Measurements from ENCODE around the gene HOXD4.

Gene HOXD4

GRCh38 chr2:176172895-176173566 lies 21.7 kb downstream of the HOXD4 start:
- DNase-seq, result no peak

DNA sequence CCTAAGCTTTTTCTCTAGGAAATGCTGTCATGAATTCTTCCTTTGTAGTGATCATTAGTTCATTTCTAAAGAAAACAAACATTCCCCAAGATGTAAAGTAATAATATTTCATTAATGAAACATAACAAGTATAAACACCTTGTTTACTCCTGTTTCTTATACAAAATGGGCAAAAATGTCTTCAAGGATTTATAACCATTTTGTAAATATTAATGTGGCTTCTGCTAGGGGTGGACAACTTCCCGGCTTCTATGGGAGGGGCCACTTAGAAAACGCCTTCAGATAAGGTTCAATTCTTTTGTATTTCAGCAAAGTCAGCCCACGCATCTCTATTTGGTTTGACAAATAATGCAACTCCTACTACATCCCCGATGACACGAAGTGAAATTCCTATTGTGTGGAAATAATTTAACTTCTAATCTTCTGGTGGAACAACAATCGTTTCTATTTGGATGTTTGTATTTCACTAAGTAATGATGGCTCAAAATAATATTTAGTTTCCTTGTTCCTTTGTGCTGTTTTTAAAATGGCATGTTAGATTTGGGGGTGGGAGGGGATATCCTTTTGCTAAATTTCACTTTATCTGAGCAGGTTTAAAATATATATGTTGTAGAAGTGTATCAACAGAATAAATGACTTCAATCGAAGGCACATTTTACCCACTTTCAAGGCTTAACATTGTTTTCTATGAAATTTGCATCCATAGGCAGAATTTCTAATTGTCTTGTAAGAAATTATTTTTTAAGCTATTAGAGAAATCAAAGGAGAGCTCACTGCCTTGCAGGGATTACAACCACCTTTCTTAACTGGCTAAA lies 22.4 kb downstream of the HOXD4 start:
- DNase-seq, result no peak

DNA sequence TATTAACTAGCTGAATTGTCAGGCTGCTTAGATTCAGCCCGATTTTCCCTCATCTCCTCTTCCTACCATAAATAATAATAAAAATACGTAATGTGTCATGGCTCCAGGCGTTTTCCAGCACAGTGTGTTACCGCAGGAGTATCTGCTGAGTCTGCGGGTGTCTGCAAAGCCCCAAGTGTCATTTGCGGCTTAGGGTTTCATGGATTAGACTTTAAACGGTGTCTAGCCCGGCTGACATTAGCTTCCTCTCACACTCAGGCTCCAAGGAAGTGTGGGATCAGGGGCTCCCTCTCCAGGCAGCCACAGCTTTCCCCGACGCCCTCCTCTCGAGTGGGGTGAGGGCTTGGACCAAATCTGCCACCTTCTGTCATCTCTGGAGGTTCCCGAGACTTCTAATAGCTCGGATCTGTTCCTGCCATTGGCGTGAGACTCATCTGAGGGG lies 23.1 kb downstream of the HOXD4 start:
- no peak for DNase-seq

GRCh38 chr2:176174824-176175708 lies 23.7 kb downstream of the HOXD4 start:
- DNase-seq, result no peak

DNA sequence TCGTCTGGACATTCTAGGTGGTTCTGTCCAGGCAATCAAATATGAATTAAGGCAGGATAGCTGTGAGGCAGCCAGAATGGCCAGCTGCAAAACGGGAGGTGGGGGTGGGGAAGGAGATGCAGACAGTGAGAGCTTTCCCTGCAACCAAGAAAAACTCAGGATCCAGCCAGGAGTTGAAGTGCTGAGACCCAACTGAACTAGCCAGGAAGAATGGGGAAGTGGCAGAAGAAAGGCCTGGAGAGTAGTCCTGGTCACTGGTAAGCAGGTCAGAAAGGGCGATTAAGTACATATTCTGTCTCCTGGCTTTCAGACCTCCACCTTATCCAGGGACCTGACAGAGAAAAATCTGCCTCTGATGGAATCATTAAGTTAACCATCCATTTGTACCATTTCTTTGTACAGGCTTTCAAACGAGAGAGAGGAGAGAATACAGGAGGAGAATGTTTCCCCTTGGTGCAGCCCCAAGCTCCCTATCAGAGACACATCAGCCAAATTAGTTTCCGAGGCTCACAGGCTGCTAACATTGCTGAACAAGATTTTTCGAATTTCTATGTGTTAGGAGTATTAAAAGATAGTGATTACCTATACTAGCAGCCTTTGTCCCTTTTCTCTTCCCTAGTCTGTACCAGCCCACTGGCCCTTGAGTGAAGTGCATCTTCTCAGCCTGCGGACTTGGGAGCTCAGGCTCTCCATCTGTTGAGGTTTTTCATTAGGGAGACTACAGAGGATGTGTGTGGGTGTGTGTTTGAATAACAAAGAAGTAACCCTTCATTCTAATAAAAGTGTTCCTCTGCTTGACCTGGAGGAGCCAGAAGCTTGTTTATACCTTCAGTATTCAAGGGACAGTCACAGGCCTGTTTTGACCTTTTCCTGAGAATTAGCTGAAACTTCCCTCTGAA lies 24.6 kb downstream of the HOXD4 start:
- DNase-seq, result no peak

DNA sequence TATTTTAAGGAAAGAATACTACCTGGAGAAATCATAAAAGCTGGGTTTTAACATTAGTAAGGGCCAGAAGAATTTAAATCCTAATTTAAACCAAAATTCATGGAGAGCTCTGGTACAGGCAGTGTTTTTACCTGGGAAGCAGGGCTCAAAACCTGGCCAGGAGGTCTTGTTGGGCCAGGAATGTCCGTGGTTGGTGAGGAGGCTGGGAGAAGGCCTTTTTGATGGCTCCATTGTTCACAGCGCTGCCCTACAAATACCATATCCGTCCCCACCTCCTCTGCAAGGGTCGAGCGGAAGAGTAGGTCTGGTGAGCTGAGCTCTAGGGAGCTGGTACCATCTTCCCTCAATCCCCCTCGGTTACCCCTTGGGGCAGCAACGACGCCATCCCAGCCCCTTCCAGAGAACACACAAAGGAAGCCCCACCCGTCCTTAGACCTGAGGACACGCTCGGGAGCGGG lies 26.3 kb downstream of the HOXD4 start:
- no peak for DNase-seq

- no peak for DNase-seq
Measured at GRCh38 chr2:176178038-176178756, 26.8 kb downstream of the HOXD4 start.

DNA sequence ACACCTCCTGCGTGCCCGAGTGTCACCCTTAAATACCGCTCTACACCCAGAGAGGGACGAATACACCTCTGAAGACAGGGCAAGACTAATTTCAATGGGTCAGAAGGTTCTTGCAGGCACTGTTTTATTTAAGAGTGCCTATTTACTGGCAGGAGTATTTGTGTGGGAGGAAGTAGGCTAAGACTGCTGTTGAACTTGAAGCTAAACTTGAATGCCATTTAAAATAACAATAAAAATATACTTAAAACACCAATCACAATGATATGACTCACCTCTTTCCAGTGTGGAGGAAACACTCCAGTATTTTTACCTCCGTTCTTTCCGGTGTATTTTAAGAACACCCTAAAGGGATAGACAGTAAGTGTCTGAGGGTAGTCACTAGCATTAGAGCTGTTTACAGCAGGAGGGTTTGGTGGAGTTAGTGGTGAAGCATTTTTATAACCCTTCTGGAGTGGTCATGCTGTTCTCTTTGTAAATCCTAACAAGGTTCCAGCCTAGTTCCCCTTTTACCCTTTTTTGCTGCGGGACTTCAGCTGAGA lies 27.5 kb downstream of the HOXD4 start:
- DNase-seq, result no peak

DNA sequence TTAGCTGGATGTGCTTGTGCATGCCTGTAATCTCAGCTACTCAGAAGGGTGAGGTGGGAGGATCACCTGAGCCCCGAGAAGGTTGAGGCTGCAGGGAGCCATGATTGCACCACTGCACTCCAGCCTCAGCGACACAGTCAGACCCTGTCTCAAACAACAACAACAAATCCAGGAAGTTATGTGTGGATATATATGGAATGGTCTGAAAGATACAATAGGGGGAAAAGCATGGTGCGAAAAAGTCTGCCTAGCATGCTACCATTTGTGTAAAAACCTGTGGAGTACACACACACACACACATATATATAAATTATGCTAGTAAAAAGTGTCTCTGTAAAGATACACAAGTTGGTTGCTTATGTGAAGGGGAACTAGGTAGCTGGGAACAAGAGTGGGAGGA lies 30.2 kb downstream of the HOXD4 start:
- DNase-seq, result no peak

- no peak for DNase-seq
Measured at GRCh38 chr2:176182671-176183070, 31.3 kb downstream of the HOXD4 start.

DNA sequence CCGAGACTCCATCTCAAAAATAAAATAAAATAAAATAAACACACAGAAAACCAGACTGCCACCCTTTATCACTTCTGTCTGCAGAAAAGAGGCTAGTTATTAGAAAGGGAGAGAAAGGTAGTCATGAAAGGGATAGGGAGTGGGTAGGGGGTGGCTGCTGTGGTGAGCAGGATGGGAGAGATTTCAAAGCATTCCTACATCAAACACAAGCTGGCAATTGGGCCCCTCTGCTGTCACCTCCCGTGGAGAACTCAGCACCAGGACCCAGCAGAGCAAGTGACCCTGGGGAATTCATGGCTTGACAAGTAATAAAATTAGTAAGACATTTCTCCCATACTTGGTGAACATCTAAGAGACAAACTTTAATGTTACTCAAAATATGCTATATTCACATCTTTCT lies 33.4 kb downstream of the HOXD4 start:
- DNase-seq, result no peak

DNA sequence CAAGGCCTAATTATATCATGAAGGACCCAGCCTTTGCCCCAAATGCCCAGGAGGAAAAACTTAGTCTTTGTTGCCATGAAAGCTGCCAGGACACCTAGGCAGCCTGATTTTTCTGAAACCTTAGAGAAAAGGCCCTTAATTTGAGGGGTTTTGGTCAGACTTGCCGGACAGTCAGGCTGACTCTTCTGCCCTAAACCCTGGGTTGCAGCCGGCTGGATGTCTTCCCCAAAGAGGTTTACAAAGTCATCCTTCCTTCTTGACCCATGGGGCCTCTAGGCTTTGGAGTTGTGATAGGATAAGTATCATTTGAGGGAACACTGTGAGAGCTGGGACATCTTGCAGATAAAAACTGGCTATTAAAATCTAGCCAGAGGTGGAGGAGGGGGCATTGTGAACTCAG lies 34.7 kb downstream of the HOXD4 start:
- no peak for DNase-seq

DNA sequence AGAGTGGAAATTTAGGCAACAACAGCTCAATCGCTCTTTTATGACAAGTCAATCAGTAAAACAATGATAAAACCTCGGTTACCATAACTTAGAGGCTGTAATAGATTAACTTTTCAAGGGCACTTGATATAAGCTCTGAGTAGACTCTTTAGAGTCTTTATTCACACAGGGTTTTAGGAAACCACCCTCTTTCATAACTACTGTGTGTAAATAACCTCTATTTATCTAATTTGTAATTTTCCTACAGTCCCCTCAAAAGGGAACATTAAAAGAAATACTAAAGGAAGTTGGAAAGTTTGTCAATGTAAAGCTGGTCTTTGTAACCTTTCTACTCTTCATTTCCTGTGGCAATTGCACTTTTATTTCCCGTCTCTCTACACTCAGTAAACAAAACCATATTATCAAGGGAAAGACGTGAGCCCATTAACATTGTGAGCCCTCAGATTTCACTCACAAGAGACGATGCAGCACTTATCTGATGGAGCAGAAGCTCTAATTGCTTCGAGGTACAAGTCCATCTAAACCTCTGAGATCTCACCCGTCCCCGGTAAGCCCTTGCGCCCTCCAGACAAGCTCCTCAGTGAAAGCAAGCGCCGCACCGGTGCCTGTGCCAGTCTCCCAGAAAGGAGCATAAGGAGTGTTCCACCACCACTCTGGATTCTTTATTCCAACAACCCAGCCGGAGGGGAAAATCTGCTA lies 36.0 kb downstream of the HOXD4 start:
- no peak for DNase-seq

- DNase-seq, result no peak
Measured at GRCh38 chr2:176187899-176188773, 36.8 kb downstream of the HOXD4 start, which contains the start of gene HOXD1. TSS of gene HOXD1 (plus strand) at chr2:176188668. CDS start at chr2:176188802, 134 bp downstream.

DNA sequence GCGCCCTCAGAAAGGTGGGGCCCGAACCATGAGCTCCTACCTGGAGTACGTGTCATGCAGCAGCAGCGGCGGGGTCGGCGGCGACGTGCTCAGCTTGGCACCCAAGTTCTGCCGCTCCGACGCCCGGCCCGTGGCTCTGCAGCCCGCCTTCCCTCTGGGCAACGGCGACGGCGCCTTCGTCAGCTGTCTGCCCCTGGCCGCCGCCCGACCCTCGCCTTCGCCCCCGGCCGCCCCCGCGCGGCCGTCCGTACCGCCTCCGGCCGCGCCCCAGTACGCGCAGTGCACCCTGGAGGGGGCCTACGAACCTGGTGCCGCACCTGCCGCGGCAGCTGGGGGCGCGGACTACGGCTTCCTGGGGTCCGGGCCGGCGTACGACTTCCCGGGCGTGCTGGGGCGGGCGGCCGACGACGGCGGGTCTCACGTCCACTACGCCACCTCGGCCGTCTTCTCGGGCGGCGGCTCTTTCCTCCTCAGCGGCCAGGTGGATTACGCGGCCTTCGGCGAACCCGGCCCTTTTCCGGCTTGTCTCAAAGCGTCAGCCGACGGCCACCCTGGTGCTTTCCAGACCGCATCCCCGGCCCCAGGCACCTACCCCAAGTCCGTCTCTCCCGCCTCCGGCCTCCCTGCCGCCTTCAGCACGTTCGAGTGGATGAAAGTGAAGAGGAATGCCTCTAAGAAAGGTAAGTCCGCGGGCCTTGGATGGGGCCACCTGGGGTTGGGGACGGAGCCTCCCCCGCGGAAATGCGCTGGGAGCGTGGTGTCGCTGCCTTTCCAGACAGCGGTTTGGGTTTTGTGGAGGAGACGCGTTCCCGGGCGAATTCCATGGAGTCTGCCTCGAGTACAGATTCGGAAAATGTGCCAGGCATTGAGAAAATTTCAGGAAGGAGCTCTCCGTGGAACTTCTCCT lies 37.7 kb downstream of the HOXD4 start:
- no peak for DNase-seq

DNA sequence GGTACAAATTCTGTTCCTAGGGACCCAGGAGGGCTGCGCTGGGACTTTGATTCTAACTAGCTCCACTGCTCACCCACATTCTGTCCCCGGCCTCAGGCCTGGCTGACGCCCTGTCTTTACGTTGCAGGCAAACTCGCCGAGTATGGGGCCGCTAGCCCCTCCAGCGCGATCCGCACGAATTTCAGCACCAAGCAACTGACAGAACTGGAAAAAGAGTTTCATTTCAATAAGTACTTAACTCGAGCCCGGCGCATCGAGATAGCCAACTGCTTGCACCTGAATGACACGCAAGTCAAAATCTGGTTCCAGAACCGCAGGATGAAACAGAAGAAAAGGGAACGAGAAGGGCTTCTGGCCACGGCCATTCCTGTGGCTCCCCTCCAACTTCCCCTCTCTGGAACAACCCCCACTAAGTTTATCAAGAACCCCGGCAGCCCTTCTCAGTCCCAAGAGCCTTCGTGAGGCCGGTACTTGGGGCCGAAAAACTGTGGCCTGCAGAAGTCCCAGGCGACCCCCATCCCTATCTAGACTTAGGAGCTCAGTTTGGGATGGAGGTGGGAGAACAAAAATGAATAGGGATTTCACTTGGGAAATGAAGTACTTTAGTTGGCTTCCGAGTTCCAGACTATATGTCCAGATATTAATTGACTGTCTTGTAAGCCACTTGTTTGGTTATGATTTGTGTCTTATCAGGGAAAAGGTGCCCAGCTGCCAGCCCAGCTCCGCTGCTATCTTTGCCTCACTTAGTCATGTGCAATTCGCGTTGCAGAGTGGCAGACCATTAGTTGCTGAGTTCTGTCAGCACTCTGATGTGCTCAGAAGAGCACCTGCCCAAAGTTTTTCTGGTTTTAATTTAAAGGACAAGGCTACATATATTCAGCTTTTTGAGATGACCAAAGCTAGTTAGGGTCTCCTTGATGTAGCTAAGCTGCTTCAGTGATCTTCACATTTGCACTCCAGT lies 38.6 kb downstream of the HOXD4 start:
- DNase-seq, result no peak

DNA sequence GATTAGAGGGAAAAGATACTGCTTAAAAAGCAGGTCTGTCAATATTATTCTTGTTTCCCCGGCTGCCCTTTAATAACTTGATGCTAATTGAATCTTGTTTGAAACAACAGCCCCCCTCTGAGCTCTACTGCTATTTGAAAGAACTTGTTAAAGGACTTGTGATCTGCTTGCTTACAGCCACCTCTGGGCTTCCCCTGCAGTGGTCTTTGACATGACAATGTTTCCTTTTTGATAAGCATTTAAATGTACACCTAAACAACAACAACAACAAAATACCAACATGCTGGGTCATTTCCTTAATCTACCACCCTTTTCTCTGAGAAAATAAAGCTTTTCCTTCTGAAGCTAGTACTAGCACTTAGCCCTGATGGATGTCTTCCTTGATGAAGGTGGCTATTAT lies 41.0 kb downstream of the HOXD4 start:
- DNase-seq, result no peak
